NT2/D1 (cell line): Measurements from ENCODE around the gene MOB3B.

ENCODE experiments used
- DNase-seq: peaks from one replicate; pipeline ENCODE4 v3.0.0-alpha.2; 2011; ENCODE audit warnings: low read depth, low spot score
- H3K27me3 ChIP-seq: 2 replicates; pipeline ENCODE4 v1.6.0; 2011; ENCODE audit warnings: mild to moderate bottlenecking; ENCODE audit not compliant: insufficient read length, insufficient read depth
- H3K36me3 ChIP-seq: 2 replicates; pipeline ENCODE4 v1.6.1; 2011; ENCODE audit warnings: mild to moderate bottlenecking, low read length, mixed read lengths; ENCODE audit not compliant: insufficient read depth, insufficient read length
- H3K4me1 ChIP-seq: 2 replicates; pipeline ENCODE4 v1.5.1; 2011; ENCODE audit not compliant: insufficient read depth, insufficient read length
- H3K4me3 ChIP-seq: 2 replicates; pipeline ENCODE4 v1.5.1; 2011; ENCODE audit warnings: low read depth; ENCODE audit not compliant: insufficient read length
- H3K9ac ChIP-seq: 2 replicates; pipeline ENCODE4 v1.6.0; 2011; ENCODE audit warnings: low read depth; ENCODE audit not compliant: insufficient read length
- H3K9me3 ChIP-seq: 2 replicates; pipeline ENCODE4 v1.5.1; 2011; ENCODE audit warnings: mild to moderate bottlenecking, low read length; ENCODE audit not compliant: insufficient read depth
- SUZ12 ChIP-seq: IDR thresholded peaks from 2 replicates; pipeline ENCODE4 v1.6.1; 2011; ENCODE audit not compliant: insufficient read length, insufficient read depth; ENCODE audit errors: extremely low read depth
- YY1 ChIP-seq: IDR thresholded peaks from 2 replicates; pipeline ENCODE4 v1.6.1; 2011; ENCODE audit not compliant: insufficient read length, insufficient read depth
- ZNF274 ChIP-seq: IDR thresholded peaks from 2 replicates; pipeline ENCODE4 v1.6.1; 2011; ENCODE audit warnings: mild to moderate bottlenecking, low read depth, low read length

Gene MOB3B

GRCh38 chr9:27392451-27392850, 137.2 kb downstream of the MOB3B start:
- no peak for DNase-seq
- Histone ChIP-seq H3K4me1 (no peaks in the 10 kb centered on the region), H3K36me3 (no peaks in the 10 kb centered on the region), H3K9ac (no peak overlapping the region), H3K27me3 (no peaks in the 10 kb centered on the region), H3K4me3 (no peak overlapping the region), H3K9me3 (no peaks in the 10 kb centered on the region)
- TF ChIP-seq YY1 (no peak), SUZ12 (no peak), ZNF274 (no peak)

GRCh38 chr9:27391040-27391895, 138.3 kb downstream of the MOB3B start:
- no peak overlapping the region for H3K4me3 ChIP-seq
- no peaks in the 10 kb centered on the region for H3K27me3 ChIP-seq
- DNase-seq: no peak
- no peaks in the 10 kb centered on the region for H3K4me1 ChIP-seq
- H3K9me3 ChIP-seq: no peaks in the 10 kb centered on the region
- no peak overlapping the region for H3K9ac ChIP-seq
- TF ChIP-seq SUZ12 (no peak), YY1 (no peak), ZNF274 (no peak)
- no peaks in the 10 kb centered on the region for H3K36me3 ChIP-seq

GRCh38 chr9:27388150-27388549, 141.5 kb downstream of the MOB3B start:
- H3K4me1 ChIP-seq: no peaks in the 10 kb centered on the region
- no peak overlapping the region for H3K4me3 ChIP-seq
- no peak for DNase-seq
- H3K9me3 ChIP-seq: no peaks in the 10 kb centered on the region
- no peaks in the 10 kb centered on the region for H3K27me3 ChIP-seq
- H3K36me3 ChIP-seq: no peaks in the 10 kb centered on the region
- H3K9ac ChIP-seq: no peak overlapping the region
- no peak for TF ChIP-seq YY1
- TF ChIP-seq ZNF274: no peak
- TF ChIP-seq SUZ12: no peak

GRCh38 chr9:27387722-27388121, 141.9 kb downstream of the MOB3B start:
- no peaks in the 10 kb centered on the region for H3K4me1 ChIP-seq
- H3K36me3 ChIP-seq: no peaks in the 10 kb centered on the region
- H3K4me3 ChIP-seq: no peak overlapping the region
- DNase-seq: no peak
- H3K27me3 ChIP-seq: no peaks in the 10 kb centered on the region
- no peaks in the 10 kb centered on the region for H3K9me3 ChIP-seq
- TF ChIP-seq SUZ12: no peak
- no peak for TF ChIP-seq ZNF274
- TF ChIP-seq YY1: no peak
- H3K9ac ChIP-seq: no peak overlapping the region

- Histone ChIP-seq H3K36me3 (no peaks in the 10 kb centered on the region), H3K27me3 (no peaks in the 10 kb centered on the region), H3K4me3 (no peak overlapping the region), H3K9ac (no peak overlapping the region), H3K4me1 (no peaks in the 10 kb centered on the region), H3K9me3 (no peaks in the 10 kb centered on the region)
- no peak for DNase-seq
- no peak for TF ChIP-seq ZNF274
- no peak for TF ChIP-seq SUZ12
Observed at GRCh38 chr9:27386571-27387091, 143.0 kb downstream of the MOB3B start.

GRCh38 chr9:27385606-27386322, 143.8 kb downstream of the MOB3B start:
- no peak for DNase-seq
- Histone ChIP-seq H3K4me3 (no peak overlapping the region), H3K4me1 (no peaks in the 10 kb centered on the region), H3K9ac (no peak overlapping the region), H3K9me3 (no peaks in the 10 kb centered on the region), H3K36me3 (no peaks in the 10 kb centered on the region), H3K27me3 (no peaks in the 10 kb centered on the region)
- TF ChIP-seq ZNF274: no peak
- TF ChIP-seq SUZ12: no peak
- no peak for TF ChIP-seq YY1
